ENCODE measurements around the gene NYAP1.
"Not testable (repeated sequence)": the region's sequence is repeated elsewhere in the genome, so short reads cannot be mapped to it uniquely, and the experiment has no call there.

Gene NYAP1

DNA sequence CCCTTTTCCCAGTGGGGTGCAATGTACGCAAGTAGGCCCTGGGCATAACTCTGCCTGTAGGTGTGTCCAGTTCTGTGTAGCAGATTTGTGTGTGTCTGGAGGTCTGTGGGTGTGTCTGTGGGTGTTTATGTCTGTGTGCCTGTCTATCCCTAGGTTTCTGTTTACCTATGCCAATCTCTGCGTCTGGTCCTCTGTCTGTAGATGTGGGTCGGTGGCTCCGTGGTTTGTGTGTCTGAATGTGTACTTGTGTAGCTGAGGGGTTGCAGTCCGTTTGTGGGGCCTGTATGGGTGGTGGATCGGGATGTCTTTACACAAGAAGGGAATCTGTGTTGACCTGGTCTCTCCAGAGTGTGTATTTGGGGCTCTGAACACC, 932 bp downstream of the NYAP1 start:
- DNase-seq = no peak

GRCh38 chr7:100485471-100485876, 1.7 kb downstream of the NYAP1 start:
- no peak for DNase-seq

DNA sequence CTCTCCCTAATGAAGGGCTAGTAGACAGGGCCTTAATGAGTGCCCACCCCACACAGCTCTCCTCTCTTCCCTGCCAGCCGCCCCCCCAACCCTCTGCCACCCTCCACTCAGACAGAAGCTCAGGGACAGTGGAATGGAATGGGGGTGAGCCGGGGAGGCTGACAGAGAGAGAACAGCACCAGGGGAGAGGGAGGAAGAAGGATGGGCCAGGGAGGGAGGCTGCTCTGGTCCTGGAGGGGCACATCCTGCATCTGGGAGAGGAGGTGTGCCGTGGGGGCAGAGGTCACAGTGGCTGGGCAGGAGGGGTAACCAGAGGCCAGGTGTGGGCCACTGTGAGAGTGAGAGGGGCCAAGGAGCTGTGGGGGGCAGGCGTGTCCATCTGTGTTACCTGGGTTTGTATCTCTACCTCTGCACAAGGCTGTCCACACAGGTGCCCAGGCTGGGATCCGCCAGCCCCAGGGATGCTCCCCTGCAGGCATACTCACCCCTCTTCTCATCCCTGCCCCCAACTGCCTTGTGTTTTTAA, 2.4 kb downstream of the NYAP1 start:
- no peak for DNase-seq

DNA sequence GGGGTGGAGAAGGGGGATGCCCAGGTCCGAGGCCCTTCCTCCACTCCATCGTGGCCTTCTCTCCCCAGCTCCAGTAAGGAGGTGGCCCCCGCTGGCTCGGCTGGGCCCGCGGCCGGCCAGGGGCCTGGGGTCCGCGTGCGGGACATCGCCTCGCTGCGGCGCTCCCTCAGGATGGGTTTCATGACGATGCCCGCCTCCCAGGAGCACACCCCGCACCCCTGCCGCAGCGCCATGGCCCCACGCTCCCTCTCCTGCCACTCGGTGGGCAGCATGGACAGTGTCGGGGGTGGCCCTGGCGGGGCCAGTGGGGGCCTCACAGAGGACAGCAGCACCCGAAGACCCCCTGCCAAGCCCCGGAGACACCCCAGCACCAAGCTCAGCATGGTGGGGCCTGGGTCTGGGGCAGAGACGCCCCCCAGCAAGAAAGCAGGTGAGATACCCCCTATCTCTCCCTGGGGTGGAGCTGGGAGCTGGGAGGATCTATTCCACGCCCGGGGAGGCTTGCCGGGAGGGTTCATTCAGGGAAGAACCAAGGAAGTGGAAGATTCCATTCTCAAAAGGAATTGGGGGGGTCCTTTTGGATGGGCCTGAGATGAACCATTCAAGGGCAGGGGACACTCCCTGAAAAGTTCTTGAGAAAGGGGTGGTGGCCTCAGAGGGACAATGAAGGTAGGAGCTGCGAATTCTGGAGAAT, 3.2 kb downstream of the NYAP1 start:
- DNase-seq = peak; percentile 62

- DNase-seq = no peak
These were observed 4.8 kb downstream of the NYAP1 start for GRCh38 chr7:100488333-100489095.

- no peak for DNase-seq
These were observed 5.4 kb downstream of the NYAP1 start for GRCh38 chr7:100489121-100489520.

- DNase-seq = peak; percentile 89
These were observed 6.1 kb downstream of the NYAP1 start for GRCh38 chr7:100489824-100490223.

DNA sequence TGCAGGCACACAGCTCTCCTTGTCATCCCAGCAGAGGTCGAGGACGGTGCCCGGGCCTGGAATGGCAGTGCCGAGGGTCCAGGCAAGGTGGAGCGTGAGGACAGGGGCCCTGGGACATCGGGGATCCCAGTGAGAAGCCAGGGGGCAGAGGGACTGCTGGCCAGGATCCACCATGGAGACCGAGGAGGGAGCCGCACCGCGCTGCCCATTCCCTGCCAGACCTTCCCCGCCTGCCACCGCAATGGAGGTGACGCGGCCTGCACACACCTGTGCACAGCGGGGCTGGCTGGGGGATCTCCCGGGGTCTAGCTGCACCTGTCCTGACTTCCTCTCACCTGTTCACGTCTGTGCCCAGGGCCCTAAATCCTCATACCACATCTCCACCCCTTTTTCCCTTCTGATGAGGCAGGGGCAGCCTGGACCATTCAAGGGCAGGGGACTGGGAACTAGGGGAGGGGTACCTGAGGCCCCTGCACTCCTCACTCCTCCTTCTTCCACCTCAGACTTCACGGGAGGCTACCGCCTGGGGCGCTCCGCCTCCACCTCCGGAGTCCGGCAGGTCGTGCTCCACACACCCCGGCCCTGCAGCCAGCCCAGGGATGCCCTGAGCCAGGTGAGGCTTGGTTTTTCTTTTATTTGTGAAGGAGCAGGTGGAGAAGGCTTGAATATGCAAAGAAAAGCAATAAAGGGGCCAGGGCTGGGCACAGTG, 6.9 kb downstream of the NYAP1 start:
- no peak for DNase-seq

- DNase-seq = no peak
These were observed 7.5 kb downstream of the NYAP1 start for GRCh38 chr7:100491192-100491578.

DNA sequence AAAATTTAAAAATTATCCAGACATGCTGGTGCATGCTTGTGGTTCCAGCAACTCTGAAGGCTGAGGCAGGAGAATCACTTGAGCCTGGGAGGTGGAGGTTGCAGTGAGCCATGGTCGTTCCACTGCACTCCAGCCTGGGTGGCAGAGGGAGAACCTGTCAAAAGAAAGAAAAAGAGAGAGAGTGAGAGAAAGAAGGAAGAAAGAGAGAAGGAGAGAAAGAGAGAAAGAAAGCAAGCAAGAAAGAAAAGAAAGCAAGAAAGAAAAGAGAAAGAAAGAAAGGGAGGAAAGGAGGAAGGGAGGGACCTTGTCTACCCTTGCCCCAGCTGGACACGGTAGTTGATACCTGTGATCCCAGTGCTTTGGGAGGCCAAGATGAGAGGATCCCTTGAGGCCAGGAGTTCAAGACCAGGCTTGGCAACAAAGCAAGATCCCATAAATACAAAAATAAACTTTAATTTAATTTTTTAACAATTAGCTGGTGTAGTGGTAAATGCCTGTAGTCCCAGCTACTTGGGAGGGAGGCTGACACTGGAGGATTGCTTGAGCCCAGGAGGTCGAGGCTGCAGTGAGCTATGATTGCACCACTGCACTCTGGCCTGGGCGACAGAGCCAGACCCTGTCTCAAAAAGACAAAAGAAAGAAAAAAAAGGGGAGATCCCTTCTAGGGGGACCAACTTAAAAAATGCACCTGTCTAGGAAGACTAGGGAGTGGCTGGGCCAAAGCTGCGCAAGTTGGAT, 9.2 kb downstream of the NYAP1 start:
- no peak for DNase-seq

DNA sequence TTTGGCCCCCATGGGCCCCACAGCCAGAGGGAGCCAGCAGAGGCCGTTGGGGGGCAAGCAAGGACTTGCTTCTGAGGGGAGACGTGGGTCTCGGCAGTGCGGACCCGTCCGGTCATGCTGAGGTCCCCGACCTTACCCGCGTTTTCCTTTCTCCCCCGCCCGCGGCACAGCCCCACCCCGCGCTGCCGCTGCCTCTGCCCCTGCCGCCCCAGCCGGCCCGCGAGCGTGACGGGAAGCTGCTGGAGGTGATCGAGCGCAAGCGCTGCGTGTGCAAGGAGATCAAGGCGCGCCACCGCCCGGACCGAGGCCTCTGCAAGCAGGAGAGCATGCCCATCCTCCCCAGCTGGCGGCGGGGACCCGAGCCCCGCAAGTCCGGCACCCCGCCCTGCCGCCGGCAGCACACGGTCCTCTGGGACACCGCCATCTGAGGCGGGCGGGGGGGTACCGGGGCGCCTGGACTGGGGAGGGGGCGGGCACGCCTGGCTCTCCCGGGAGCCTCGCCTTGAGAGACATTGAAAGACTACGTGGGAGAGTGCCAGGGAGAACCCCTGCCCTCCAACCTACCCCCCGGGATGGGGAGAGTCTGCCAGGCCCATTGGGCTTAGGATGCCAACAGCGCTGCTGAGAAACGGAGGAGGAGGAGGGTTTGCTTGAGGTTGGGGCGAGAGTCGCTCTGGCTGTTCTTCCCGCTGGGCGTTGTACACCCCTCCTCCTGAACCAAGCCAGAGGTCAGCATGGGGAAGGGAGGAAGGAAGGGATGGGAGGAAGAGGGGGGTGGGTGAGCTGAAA, 9.9 kb downstream of the NYAP1 start:
- no peak for DNase-seq

GRCh38 chr7:100496509-100496908, 12.8 kb downstream of the NYAP1 start:
- DNase-seq = no peak

DNA sequence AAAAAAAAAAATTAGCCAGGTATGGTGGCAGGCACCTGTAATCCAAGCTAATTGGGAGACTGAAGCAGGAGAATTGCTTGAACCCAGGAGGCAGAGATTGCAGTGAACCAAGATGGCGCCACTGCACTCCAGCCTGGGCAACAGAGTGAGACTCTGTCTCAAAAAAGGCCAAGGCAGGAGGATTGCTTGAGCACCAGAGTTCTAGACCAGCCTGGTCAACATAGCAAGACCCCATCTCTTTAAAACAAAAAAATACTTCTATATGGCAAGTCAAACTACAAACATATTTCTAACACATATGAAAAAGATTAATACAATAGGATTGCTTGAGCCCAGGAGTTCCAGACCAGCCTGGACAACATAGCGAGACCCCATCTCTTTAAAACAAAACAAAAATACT, 17.0 kb downstream of the NYAP1 start:
- not testable (repeated sequence) for DNase-seq

DNA sequence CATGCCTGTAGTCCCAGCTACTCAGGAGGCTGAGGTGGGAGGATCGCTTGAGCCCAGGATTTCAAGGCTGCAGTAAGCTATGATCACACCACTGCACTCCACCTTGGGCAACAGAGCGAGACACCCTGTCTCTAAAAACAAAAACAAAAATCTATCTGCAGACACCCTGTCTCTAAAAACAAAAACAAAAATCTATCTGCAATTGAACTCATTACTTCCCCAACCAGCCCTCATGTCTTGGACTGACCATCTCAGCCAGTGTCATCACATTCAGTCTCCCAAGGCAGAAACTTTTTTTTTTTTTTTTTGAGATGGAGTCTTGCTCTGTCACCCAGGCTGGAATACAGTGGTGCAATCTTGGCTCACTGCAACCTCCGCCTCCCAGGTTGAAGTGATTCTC, 20.3 kb downstream of the NYAP1 start:
- DNase-seq = not testable (repeated sequence)

GRCh38 chr7:100504887-100505611, 21.3 kb downstream of the NYAP1 start:
- DNase-seq = no peak

DNA sequence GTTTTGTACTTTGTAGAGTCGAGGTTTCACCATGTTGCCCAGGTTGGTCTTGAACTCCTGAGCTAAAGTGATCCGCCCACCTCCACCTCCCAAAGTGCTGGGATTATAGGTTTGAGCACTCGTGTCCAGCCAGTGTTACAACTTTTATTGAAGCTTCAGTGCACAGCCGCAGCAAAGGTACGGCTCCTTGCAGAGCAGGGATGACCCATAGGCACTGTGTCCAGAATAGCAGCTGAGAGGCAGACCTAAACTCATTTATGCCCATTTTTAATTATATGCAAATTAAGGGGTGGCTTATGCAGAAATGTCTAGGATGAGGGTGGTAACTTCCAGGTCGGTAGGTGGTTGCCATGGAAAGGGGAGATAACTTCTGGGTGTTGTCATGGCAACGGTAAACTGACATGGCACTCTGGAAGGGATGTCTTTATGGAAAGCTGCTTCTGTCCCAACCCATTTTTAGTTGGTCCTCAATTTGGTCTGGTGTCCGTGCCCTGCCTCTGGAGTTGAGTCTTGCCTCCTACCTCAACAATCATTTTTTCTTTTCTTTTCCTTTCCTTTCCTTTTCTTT, 22.7 kb downstream of the NYAP1 start:
- DNase-seq = peak; percentile 63

DNA sequence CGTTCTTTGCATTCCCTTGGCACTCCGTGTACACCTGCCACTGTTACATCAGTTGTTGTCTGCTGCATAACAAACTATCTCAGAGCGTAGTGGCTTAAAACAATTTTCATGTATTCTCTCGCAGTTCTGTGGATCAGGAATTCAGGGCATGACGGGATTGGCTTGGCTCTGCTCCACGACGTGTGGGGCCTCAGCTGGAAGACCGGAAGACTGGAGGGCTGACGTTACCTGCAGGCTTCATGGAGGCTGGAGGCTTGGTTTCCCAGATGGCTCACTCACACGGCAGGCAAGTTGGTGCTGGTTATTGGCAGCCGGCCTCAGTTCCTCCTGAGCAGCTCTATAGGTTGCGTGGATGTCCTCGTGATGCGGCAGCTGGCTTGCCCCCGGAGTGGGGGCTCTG, 25.5 kb downstream of the NYAP1 start:
- no peak for DNase-seq

DNA sequence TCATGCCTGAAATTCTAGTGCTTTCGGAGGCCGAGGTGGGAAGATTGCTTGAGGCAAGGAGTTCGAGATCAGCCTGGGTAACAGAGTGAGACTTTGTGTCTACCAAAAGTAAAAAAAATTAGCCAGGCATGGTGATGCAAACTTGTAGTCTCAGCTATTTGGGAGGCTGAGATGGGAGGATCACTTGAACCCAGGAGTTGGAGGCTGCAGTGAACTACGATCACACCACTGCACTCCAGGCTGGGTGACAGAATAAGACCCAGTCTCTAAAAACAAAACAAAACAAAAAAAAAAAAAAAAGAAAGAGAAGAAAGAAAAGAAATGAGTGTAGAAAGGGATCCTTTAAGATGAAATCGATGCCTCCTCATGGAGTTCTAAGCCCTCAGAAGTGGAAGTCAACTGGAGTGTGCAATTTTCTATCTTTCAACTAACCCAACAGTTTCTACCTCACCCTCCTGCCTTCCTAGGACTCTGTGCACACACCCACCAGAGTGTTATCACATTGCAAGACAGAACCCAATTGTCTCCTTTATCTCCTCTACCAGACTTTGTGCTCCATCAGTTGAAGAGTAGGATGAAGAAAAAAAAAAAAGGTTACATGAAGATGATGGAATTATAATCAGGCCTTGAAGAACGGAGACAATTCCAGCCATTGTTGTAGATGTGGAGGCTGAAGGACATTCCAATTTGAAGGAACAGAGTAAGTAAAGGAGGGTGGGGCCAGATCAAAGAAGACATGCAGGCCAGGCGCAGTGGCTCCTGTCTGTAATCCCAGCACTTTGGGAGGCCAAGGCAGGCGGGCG, 26.9 kb downstream of the NYAP1 start:
- peak; percentile 92 for DNase-seq

DNA sequence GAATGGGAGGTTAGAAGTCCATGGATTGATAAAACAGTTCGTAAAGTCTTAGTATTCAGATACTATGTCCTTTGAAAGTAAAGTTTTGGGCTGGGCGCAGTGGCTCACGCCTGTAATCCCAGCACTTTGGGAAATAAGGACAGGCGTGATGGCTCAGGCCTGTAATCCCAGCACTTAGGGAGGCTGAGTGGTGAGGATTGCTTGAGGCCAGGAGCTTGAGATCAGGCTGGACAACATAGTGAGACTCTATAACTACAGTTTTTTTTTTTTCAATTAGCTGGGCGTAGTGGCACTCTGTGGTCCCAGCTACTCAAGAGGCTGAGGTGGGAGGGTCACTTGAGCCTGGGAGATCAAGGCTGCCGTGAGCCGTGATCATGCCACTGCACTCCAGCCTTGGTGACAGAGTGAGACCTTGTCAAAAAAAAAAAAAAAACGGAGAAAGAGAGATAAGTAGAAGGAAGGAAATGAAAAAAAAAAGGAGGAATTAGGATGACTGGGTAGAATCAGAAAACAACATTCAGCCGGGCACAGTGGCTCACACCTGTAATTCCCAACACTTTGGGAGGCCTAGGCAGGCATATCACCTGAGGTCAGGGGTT, 29.6 kb downstream of the NYAP1 start:
- no peak for DNase-seq

- DNase-seq = no peak
These were observed 31.4 kb downstream of the NYAP1 start for GRCh38 chr7:100515072-100515532.
